ENCODE data around the gene PPM1E.

PPM1E gene

DNA sequence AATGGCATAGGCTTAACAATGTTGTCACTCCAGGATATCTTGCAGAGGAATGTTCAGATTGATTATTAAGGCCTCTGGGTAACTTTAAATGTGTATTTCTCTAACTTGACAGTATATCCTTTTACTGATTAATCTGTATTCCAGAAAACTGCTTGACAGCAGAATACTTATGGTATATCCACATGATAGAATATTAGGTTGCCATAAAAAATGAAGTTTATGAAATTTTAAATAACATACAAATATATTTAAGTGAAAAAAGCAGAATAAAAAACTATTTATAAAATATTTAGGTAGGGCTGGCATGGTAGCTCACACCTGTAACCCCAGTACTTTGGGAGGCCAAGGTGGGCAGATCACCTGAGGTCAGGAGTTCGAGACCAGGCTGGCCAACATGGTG, 244.4 kb downstream of the PPM1E start:
- DNase-seq: no peak

DNA sequence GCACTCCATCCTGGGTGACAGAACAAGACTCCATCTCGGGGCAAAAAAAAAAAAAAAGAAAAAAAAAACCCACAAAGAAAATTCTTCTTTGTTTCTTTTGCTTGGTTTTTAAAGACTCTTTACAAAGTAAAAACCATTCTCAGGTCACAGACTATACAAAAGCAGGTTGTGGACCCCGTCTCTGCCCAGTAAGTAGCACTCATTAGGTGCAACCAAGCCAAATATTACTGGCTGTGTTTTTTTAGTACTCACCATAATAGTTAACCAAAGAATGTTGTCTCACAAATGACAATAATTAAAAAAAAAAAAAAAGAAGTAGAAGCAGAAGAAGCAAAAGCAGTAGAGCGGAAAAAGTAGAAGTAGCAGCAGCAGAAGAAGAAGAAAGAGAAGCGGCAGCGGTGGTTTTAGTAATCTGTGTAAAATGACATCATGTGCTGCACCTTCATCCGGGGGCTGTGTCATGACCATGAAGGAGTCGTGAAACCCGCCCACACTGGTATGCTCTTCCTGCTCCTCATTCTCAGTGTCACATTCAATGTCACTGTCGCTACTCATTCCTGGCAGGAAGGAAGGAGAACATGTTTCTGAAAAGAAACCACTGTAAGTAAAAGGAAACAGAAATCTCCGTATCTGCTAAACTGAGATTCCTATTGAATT, 245.6 kb downstream of the PPM1E start:
- peak; percentile 93 for DNase-seq

DNA sequence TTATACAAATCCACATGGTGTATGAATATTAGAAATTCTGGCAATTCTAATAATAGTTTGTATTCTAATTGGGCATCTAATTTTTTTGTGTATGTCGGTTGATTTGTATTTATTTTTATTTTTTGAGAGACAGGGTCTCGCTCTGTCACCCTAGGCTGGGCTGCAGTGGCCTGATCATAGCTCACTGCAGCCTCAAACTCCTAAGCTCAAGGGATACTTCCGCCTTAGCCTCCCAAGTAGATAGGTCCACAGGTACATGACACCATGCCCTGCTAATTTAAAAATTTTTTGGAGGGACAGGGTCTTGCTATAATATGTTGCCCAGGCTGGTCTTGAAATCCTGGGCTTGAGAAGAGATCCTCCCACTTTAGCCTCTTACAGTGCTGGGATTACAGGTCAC, 246.5 kb downstream of the PPM1E start:
- no peak for DNase-seq

DNA sequence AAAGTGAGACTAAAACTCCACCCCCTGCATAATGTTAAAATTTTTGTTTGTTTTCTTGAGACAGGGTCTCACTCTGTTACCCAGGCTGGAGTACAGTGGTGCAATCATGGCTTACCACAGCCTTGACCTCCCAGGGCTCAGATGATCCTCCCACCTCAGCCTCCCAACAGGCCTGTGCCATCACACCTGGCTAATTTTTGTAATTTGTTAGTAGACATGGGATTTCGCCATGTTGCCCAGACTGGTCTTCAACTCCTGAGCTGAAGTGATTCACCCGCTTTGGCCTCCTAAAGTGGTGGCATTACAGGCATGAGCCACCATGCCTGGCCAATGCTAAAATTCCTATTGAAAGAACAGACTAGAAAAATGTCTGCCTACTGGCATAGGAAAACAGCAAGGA, 247.2 kb downstream of the PPM1E start:
- no peak for DNase-seq

DNA sequence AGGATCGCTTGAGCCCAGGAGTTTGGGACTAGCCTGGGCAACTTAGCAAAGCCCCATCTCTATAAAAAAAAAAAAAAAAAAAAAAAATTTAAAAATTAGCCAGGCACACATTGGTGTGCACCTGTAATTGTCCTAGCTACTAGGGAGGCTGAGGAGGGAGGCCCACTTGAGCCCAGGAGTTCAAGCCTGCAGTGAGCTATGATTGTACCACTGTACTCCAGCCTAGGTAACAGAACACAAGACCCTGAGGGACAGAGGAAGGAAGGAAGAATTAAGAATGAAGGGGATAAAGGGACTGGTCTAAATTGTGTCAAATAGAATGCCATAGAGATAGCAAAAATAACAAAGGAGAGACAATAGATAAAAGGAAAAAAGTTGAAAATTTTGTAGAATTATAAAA, 248.2 kb downstream of the PPM1E start:
- DNase-seq: no peak

DNA sequence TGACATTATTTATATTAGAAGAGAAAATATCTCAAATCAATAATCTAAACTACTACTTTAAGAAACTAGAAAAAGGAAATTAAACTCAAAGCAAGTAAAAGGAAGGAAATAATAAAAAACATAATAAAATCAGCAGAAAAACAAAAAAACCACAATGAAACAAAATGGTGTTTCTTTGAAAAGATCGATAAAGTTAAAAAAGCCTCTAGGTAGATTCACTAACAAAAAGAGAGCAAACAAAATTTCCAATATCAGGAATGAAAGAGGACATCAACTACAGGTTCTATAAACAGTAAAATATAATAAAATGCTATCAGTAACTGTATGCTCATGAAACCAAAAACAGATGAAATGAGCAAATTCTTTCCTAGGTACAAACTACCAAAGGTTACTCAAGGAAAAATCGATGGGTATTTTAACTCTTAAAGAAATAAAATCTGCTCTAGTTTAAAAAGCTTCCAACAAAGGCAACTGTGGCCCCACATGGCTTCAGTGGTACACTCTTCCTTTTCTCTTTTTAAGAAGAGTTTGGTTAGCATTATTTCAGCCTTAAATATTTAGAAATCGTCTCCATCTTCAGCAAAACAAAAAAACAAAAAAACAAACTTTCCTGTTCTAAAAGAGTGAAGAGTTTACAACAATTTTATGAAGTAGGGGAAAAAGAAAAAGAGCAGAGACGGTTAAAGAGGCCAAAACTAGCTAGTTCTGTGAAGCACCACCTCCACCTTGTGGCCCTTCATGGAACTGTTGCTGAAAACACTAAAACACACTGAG, 248.9 kb downstream of the PPM1E start:
- DNase-seq: peak; percentile 75

DNA sequence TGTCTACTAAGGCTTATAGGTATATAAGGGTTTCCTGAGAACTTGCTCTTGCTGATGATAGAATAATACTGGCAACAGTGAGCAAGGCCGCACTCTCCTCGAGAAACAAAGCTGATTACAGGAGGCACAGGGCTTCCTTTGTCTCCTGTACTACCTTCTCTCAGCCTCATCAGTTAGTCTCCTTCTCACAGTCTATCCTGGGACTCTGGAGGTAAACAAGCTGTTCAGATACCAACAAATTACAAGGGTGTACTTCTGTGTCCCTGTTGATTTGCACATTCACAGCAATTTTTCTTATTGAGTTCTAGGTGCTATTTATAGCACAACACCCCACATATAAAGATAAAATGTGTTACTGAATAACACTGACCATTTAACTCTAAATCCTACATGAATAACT, 252.3 kb downstream of the PPM1E start:
- DNase-seq: no peak

DNA sequence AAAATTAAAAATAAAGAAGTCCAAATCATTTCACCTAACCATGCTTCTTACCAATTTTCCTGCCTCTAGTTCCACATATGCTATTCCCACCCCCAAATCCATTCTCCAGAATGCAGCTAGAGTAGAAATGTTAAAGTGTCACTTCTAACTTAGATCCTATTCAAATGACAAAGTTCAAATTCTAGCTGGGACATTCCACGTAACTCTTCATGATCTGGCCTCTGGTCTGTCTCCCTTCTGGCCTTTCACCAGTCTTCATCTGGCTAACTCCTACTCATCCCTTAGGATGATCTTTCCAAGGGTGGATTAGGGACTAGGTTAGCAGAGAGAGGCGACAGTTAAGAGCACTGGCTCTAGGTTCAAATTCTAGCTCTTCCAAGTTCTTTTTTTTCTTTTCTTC, 253.1 kb downstream of the PPM1E start:
- no peak for DNase-seq

DNA sequence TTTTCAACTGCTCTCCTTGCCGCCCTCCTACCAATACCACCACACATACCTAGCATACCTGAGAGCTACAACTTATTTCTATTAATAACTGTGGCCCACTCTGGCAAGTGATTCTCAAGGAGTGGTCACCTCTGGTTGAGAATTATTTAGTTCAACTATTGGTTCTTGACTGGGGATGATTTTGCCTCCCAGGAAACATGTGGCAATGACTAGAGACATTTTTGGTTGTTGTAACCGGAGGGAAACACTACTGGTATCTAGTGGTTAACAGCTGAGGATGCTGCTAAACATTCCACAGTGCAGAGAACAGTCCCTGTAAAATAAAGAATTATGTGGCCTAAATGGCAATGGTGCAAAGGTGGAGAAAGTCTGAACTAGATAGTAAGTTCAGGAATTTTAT, 254.4 kb downstream of the PPM1E start:
- DNase-seq: no peak

DNA sequence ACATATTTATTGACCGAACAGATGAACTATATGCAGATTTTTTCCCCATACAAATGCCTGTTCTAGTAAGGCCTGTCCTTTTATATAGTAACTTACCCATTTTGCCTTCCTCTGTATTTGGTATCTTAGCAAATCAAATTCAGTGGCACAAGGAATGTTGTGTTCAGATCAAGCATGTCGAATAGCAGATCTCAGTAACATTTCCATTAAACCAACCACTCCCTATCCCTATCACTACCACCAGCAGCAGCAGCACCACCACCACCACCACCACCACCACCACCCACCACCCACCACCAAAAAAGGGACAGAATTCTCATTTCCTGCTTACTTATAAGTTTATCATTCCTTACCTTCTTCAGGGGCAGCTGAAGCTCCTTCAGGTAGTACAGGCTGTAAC, 256.3 kb downstream of the PPM1E start:
- no peak for DNase-seq

DNA sequence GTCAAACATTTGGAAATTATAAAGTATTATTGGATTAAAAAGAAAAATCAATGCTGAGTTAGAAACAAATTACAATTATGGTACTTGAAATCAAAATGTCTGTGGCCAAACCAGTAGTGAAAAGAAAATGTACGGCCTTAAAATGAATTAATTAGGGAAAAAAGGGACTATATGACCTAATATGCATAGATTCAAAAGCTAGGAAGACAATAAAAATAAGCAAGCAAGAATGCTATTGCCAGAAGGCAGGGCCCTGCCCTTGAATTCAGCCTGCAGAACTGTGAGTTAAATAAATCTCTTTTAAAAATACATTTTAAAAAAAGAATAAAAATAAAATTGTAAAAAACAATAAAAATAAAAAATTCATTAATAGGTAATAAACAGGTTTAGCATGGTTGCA, 262.4 kb downstream of the PPM1E start:
- DNase-seq: no peak

DNA sequence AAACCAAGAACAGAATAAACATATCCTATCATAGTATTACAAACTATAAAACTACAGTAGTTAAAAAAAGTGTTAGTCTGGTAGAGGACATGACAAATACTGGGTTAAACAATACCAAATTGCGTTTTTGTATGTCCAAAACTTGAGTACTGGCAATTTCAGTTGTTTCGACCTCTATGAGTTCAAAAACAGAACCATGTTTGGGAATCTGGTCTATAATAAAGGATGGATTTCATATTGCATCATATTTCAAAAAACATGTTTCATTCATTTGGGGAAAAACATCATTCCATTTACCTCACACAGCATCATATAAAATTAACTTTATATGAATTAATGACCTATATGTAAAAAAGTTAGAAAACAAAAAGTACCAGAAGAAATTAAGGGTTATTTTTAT, 269.3 kb downstream of the PPM1E start:
- DNase-seq: no peak

DNA sequence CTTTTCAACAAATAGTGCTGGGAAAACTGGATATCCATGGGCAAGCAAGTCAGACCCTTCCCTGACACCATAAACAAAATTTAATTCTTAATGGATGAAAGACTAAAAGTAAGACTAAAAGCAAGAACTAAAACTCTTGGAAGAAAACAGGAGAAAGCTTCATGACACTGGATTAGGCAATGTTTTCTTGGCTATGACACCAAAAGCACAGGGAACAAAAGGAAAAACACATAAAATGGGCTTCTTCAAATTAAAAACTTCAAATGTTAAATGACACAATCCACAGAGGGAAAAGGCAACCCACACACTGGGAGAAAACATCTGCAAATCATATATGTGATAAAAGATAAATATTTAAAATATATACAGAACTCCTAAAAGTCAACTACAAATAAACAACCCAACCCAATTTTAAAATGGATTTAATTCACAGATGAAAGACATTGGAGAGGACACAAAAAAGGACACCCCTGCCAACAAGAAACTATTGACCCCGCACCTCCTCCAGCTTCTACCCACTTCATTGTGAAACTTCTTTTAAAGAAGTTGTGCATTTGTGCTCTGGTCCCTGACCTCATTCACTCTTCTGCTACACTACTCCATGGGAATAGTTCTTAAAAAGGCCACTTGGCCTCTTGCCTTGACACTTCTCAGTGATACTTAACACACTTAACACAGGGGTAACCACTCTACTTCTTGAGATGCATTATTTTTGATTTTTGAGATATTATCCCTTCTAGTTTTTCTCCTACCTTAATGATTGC, 270.7 kb downstream of the PPM1E start:
- DNase-seq: no peak

DNA sequence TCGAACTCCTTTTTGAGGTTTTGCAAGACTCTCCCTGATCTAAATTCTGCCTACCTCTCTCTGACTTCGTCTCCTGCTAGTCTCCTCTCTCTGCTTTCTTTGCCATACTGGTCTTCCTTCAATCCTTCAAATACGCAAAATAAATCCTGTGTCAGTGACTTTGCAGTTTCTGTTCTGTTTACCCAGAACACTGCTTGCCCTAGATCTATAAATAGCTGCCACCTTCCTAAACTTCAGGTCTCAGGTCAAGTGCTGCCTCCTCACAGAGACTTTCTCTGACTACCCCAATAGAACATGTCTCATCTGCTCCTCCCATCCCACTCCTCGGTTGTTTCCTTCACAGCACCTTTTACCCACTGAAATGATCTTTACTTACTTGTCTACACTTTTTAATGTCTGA, 272.1 kb downstream of the PPM1E start:
- DNase-seq: no peak

DNA sequence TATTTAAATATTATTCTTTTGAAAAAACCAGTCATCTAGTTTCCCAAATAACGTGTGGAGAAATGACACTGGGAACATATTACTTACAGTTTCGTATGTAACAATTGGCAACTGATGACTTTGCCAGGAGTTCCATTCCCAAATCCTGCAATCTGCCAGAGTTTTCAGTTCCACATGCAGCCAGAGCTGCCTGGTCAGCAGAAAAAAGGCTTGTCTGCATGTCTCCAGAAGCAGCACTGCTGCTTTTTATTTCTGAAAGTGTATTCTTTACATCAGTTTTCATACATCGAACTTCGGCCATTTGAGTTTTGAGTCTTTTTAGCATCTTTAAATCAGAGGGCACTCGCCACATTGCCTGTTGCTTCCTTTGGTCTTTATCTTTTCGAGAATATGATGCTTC, 272.7 kb downstream of the PPM1E start:
- DNase-seq: no peak

DNA sequence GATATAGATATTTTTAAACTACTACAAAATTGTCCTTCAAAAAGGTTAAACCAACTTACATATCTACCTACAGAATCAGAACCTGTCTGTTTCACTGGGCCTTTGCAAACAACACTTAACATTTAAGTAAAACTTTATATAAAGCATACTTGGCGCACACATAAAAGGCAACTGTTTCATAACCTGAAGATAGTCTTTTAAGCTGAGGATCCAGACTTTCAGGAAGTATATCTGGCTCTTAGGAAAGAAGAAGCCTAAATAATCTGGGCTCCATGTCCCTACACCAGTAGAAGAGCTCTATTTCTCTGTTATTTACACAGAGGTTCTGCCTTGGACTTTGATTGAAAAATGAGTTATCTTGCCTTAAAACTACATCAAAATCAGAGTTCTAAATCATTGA, 275.2 kb downstream of the PPM1E start:
- DNase-seq: no peak

Data from activated CD4-positive, alpha-beta T cell treated with anti-CD3 and anti-CD28 coated beads, Interleukin-10, Interleukin-2, amounts not matched to agents 100 ng/mL and 50 ng/mL, durations not matched to agents 16 hours and 8 hours (primary cell).